IgD-negative memory B cell (primary cell): ENCODE measurements around the gene RAB4B. TPM values are rescaled to one million over a fixed set of nuclear protein-coding genes. Genes with fewer than 3 reads are reported as not detected.
"Not testable (repeated sequence)": the region's sequence is repeated elsewhere in the genome, so short reads cannot be mapped to it uniquely, and the experiment has no call there.

Experiments used
- H3K27ac Mint-ChIP-seq, 3 donors: one replicate each; pipeline ENCODE4 v1.8.0; 2020 to 2022; ENCODE audit warnings: mild to moderate bottlenecking in 3 of 3, mixed read lengths in 3 of 3, moderate library complexity in 1 of 3
- H3K27me3 Mint-ChIP-seq: one replicate; pipeline ENCODE4 v1.8.0; 2021; ENCODE audit warnings: mixed read lengths
- H3K36me3 Mint-ChIP-seq: one replicate; pipeline ENCODE4 v1.8.0; 2020; ENCODE audit warnings: mild to moderate bottlenecking, mixed read lengths
- H3K4me1 Mint-ChIP-seq, 3 donors: one replicate each; pipeline ENCODE4 v1.8.0; 2020 to 2022; ENCODE audit warnings: mixed read lengths in 3 of 3, mild to moderate bottlenecking in 1 of 3
- H3K4me3 Mint-ChIP-seq, 4 donors: one replicate each; pipeline ENCODE4 v1.8.0; 2020 to 2022; ENCODE audit warnings: mild to moderate bottlenecking in 4 of 4, mixed read lengths in 4 of 4, moderate library complexity in 3 of 4
- H3K9me3 Mint-ChIP-seq, 3 donors: one replicate each; pipeline ENCODE4 v1.8.0; 2020 to 2021; ENCODE audit warnings: mixed read lengths in 3 of 3, mild to moderate bottlenecking in 1 of 3
- polyA plus RNA-seq: library from polyadenylated mRNA; unstranded; fragments of 300-500 nt; fragmentation: Illumina TruSeq; gene quantifications from one replicate; pipeline ENCODE4 v1.2.3, GENCODE V29; 2021

RAB4B gene
- polyA plus RNA-seq, 1 donor from 2014 or later, result 141 TPM

- Mint-ChIP-seq H3K27ac (no peak overlapping the region), H3K9me3 (no peaks in the 10 kb centered on the region), H3K36me3 (peaks cover 8% of the 10 kb centered on the region), H3K4me3 (no peak overlapping the region), H3K4me1 (peaks cover 4 to 11% (median 11%) of the 10 kb centered on the region in 3 donors), H3K27me3 (no peaks in the 10 kb centered on the region)
These were observed 15.1 kb upstream of the RAB4B start for GRCh38 chr19:40762754-40763470.

- no peak overlapping the region for H3K27ac Mint-ChIP-seq
- no peak overlapping the region for H3K4me3 Mint-ChIP-seq
- peaks cover 8% of the 10 kb centered on the region for H3K36me3 Mint-ChIP-seq
- no peaks in the 10 kb centered on the region for H3K27me3 Mint-ChIP-seq
- H3K4me1 Mint-ChIP-seq, result peaks cover under 1 to 8% (median 7%) of the 10 kb centered on the region in 3 donors
- H3K9me3 Mint-ChIP-seq, result no peaks in the 10 kb centered on the region
These were observed 14.5 kb upstream of the RAB4B start for GRCh38 chr19:40763526-40763925.

GRCh38 chr19:40763963-40764362 is 14.1 kb upstream of the RAB4B start:
- H3K9me3 Mint-ChIP-seq, result no peaks in the 10 kb centered on the region
- H3K27me3 Mint-ChIP-seq, result no peaks in the 10 kb centered on the region
- peaks cover 8% of the 10 kb centered on the region for H3K36me3 Mint-ChIP-seq
- peaks cover 0 to 8% (median 7%) of the 10 kb centered on the region in 3 donors for H3K4me1 Mint-ChIP-seq
- H3K4me3 Mint-ChIP-seq, result no peak overlapping the region
- peak overlapping the region in 2 of 3 donors; percentile 84 to 86 for H3K27ac Mint-ChIP-seq

- H3K9me3 Mint-ChIP-seq, H3K4me3 Mint-ChIP-seq, H3K27me3 Mint-ChIP-seq: not testable (repeated sequence)
- H3K27ac Mint-ChIP-seq, result peak overlapping the region in 1 of 3 donors; percentile 10
- peaks cover 18% of the 10 kb centered on the region for H3K36me3 Mint-ChIP-seq
- peaks cover 7 to 14% (median 11%) of the 10 kb centered on the region in 3 donors for H3K4me1 Mint-ChIP-seq
These were observed 11.7 kb upstream of the RAB4B start for GRCh38 chr19:40766385-40766784.

- Mint-ChIP-seq H3K9me3 (peaks cover 0 to 6% (median 0%) of the 10 kb centered on the region in 3 donors), H3K4me3 (no peak overlapping the region)
These were observed 9.2 kb upstream of the RAB4B start for GRCh38 chr19:40768869-40769268.

GRCh38 chr19:40771101-40771862 is 6.8 kb upstream of the RAB4B start:
- Mint-ChIP-seq H3K36me3 (peaks cover 12% of the 10 kb centered on the region), H3K27ac (peak overlapping the region in 1 of 3 donors; percentile 67), H3K4me1 (peaks cover 7 to 24% (median 16%) of the 10 kb centered on the region in 3 donors), H3K4me3 (peak overlapping the region in 2 of 4 donors; percentile 7 to 22)
- H3K27me3 Mint-ChIP-seq, H3K9me3 Mint-ChIP-seq: not testable (repeated sequence)

More at GRCh38 chr19:40768869-40769268, 9.2 kb upstream of the RAB4B start:
- Mint-ChIP-seq H3K27ac (peak overlapping the region in 1 of 3 donors; percentile 39), H3K36me3 (peaks cover 12% of the 10 kb centered on the region), H3K27me3 (no peaks in the 10 kb centered on the region), H3K4me1 (peaks cover 7 to 16% (median 7%) of the 10 kb centered on the region in 3 donors)

GRCh38 chr19:40774916-40775631 is 3.0 kb upstream of the RAB4B start, which contains the start of gene MIA:
TSS of gene MIA (plus strand) at chr19:40775521. CDS start at chr19:40775543, 22 bp downstream.
- Mint-ChIP-seq H3K9me3 (peaks cover 0 to 6% (median 0%) of the 10 kb centered on the region in 3 donors), H3K27ac (peak within 1 kb of the TSS in 1 of 3 donors; percentile 98), H3K4me3 (peak within 1 kb of the TSS in 3 of 4 donors; percentile 60 to 68 (median 66)), H3K27me3 (no peaks in the 10 kb centered on the region), H3K36me3 (peaks cover 15% of the 10 kb centered on the region), H3K4me1 (peaks cover 24 to 34% (median 33%) of the 10 kb centered on the region in 3 donors)

- H3K4me1 Mint-ChIP-seq, result peaks cover 28 to 39% (median 39%) of the 10 kb centered on the region in 3 donors
- H3K4me3 Mint-ChIP-seq, result no peak overlapping the region
These were observed 2.4 kb upstream of the RAB4B start for GRCh38 chr19:40775632-40776022.

GRCh38 chr19:40776364-40776763 is 1.7 kb upstream of the RAB4B start:
- H3K27ac Mint-ChIP-seq, result peak overlapping the region; percentile 98 to 100 (median 100)
- H3K36me3 Mint-ChIP-seq, result peaks cover 7% of the 10 kb centered on the region
- peaks cover 24 to 37% (median 36%) of the 10 kb centered on the region in 3 donors for H3K4me1 Mint-ChIP-seq
- H3K9me3 Mint-ChIP-seq, result no peaks in the 10 kb centered on the region
- H3K27me3 Mint-ChIP-seq, result no peaks in the 10 kb centered on the region
- H3K4me3 Mint-ChIP-seq, result peak overlapping the region in 3 of 4 donors; percentile 93 to 99 (median 95)

More at GRCh38 chr19:40775632-40776022, 2.4 kb upstream of the RAB4B start:
- H3K27me3 Mint-ChIP-seq, result no peaks in the 10 kb centered on the region
- peaks cover 12% of the 10 kb centered on the region for H3K36me3 Mint-ChIP-seq
- peaks cover 0 to 6% (median 0%) of the 10 kb centered on the region in 3 donors for H3K9me3 Mint-ChIP-seq
- peak overlapping the region in 1 of 3 donors; percentile 98 for H3K27ac Mint-ChIP-seq

GRCh38 chr19:40776932-40777644 is 959 bp upstream of the RAB4B start:
- Mint-ChIP-seq H3K4me1 (peaks cover 23 to 40% (median 34%) of the 10 kb centered on the region in 3 donors), H3K4me3 (peak overlapping the region; percentile 93 to 99 (median 96)), H3K36me3 (peaks cover 6% of the 10 kb centered on the region), H3K27ac (peak overlapping the region; percentile 98 to 100 (median 100)), H3K9me3 (no peaks in the 10 kb centered on the region), H3K27me3 (no peaks in the 10 kb centered on the region)

GRCh38 chr19:40777645-40777936 is 456 bp upstream of the RAB4B start:
- Mint-ChIP-seq H3K27me3 (no peaks in the 10 kb centered on the region), H3K9me3 (no peaks in the 10 kb centered on the region), H3K36me3 (peaks cover 6% of the 10 kb centered on the region), H3K4me3 (peak overlapping the region; percentile 93 to 99 (median 96)), H3K27ac (peak overlapping the region; percentile 98 to 100 (median 100)), H3K4me1 (peaks cover 23 to 43% (median 34%) of the 10 kb centered on the region in 3 donors)

GRCh38 chr19:40778706-40779284 is 748 bp downstream of the RAB4B start:
- H3K36me3 Mint-ChIP-seq, result peaks cover 7% of the 10 kb centered on the region
- no peaks in the 10 kb centered on the region for H3K27me3 Mint-ChIP-seq
- peak overlapping the region; percentile 93 to 99 (median 96) for H3K4me3 Mint-ChIP-seq
- H3K9me3 Mint-ChIP-seq, result no peaks in the 10 kb centered on the region
- H3K27ac Mint-ChIP-seq, result peak overlapping the region; percentile 98 to 100 (median 100)
- peaks cover 23 to 43% (median 35%) of the 10 kb centered on the region in 3 donors for H3K4me1 Mint-ChIP-seq

GRCh38 chr19:40780582-40780981 is 2.5 kb downstream of the RAB4B start:
- H3K4me1 Mint-ChIP-seq, result peaks cover 23 to 37% (median 29%) of the 10 kb centered on the region in 3 donors
- peaks cover 9% of the 10 kb centered on the region for H3K36me3 Mint-ChIP-seq
- no peaks in the 10 kb centered on the region for H3K27me3 Mint-ChIP-seq
- H3K9me3 Mint-ChIP-seq, result no peaks in the 10 kb centered on the region
- H3K27ac Mint-ChIP-seq, result peak overlapping the region in 2 of 3 donors; percentile 61 to 89
- H3K4me3 Mint-ChIP-seq, result peak overlapping the region; percentile 11 to 72 (median 22)

GRCh38 chr19:40781140-40781539 is 3.1 kb downstream of the RAB4B start:
- Mint-ChIP-seq H3K36me3 (peaks cover 9% of the 10 kb centered on the region), H3K4me3 (peak overlapping the region in 1 of 4 donors; percentile 72), H3K4me1 (peaks cover 23 to 34% (median 25%) of the 10 kb centered on the region in 3 donors)

More at GRCh38 chr19:40781140-40781539, 3.1 kb downstream of the RAB4B start:
- Mint-ChIP-seq H3K27me3 (no peaks in the 10 kb centered on the region), H3K9me3 (no peaks in the 10 kb centered on the region), H3K27ac (peak overlapping the region in 1 of 3 donors; percentile 61)
